Measurements from ENCODE around the gene WDR38.

- TF ChIP-seq EZH2 (IDR thresholded peaks at IDR 0.05; ENCODE audit: borderline replicate concordance, low read length) (no peak), CTCF (conservative IDR thresholded peaks at IDR 0.05 in 1 of 2, IDR thresholded peaks at IDR 0.05 in 1 of 2; ENCODE audit: extremely low read depth in 1 of 2, insufficient read depth in 1 of 2, low read depth in 1 of 2, low read length in 2 of 2) (no peak)
Observed at GRCh38 chr9:124897570-124898460, 44.6 kb downstream of the WDR38 start.

Data from mammary epithelial cell (primary cell).